CD4-positive, alpha-beta T cell treated with Interleukin-10 for 1 hour (primary cell): ENCODE data around the gene NEK7.

ENCODE experiments used
- DNase-seq: peaks from one replicate; pipeline ENCODE4 v3.0.0-alpha.2; 2020

The NEK7 gene

DNA sequence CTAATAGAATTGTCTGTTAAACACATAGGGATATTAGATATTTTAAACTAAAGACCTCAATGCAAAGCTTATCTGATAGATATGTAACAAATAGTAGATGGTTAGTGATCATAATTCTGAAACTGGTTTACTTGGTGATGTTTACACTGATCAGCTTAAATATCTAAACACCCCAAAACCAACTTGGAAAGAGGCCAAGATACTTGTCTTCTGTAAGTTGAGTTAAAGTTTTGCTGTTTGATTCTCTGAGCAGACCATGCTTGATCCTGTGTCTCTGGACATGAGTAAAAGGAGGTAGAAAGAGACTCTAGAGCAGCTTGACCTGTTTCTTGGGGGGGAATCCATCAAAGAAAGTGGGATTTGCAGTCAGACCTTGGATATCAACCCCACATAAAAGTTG, 107.5 kb downstream of the NEK7 start:
- no peak for DNase-seq

DNA sequence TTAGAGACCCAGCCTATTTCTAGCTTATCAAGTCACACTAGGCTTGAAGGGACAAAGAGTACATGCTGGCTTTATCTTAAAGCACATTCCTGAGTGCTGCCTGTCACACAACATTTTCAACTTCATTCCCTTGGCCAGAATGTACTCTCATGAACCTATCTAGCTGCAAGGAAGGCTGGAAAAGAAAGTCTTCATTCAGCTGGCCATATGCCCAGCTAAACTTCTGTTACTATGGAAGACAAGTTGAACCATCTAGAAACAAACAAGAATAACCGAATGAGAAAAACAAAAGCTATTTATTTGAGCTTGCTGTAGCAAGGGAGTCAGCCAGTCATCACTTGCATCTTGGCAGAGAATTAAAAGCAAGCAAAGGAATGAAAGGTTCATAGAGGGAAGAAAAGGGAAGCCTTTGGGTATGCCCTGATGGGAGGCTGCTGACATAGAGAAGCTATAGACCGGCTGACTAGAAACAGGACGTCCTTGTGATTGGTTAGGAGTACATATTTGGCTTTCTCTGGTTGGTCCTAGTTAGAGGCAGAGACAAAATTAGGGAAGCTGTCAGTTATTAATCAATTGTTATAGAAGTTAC, 108.4 kb downstream of the NEK7 start:
- no peak for DNase-seq

- no peak for DNase-seq
These were observed 110.3 kb downstream of the NEK7 start for GRCh38 chr1:198267056-198267455.

- DNase-seq, result no peak
These were observed 111.1 kb downstream of the NEK7 start for GRCh38 chr1:198267921-198268320.

- DNase-seq, result no peak
These were observed 112.2 kb downstream of the NEK7 start for GRCh38 chr1:198268784-198269645.

DNA sequence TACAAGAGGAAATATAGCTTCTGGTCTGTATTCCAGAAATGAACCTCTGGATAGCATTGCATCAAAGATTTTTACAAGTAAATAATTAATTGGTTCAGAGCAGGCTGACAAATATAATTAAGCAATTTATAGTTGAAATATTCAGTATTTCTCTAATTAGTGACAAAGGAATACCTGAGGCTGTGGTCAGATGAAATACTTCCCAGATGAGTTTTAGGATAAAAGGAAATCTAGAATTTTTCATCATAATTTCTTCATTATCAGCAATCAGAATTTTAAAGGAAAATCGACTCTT, 112.8 kb downstream of the NEK7 start:
- DNase-seq, result no peak

DNA sequence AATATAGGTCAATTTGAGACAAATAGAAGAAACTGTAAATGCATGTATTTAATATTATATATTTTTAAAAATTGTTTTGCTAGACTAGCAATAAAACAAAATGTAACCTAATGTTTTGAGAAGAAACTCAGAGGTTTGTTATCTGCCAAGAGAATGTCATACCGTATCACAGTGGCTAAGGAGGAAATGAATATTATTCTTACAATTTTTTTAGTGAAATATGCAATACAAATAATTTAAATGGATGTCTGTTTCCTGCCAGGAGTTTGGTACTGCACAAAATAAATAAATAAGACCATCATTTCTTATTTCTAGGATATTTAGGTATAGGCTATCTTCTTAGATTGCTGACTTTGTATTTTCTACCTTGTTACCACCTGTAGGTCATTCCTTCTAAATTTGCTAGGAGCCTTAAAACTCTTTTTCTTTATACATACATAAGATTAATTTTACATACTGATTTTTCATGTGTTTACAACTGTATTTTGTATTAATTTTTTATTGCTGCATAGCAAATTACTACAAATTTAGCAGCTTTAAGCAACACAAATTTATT, 113.6 kb downstream of the NEK7 start:
- no peak for DNase-seq

DNA sequence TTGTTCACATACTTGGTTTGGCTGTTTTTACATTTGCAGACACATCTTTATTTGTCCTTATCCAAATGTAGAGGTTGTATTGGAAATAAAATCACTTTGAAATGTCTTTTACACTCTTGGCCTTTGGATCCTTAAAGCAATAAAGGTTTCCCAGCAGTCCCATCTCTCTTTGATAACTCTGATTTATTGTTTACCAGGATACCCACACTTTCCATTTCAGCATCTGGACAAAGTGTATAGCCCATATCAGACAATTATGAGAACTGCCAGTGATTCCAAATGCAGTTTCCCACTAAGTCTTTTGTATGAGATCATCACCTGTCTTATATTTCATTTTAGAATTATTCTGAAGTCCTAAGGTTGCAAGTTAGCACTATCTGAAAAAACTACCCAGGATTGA, 114.7 kb downstream of the NEK7 start:
- DNase-seq, result no peak

DNA sequence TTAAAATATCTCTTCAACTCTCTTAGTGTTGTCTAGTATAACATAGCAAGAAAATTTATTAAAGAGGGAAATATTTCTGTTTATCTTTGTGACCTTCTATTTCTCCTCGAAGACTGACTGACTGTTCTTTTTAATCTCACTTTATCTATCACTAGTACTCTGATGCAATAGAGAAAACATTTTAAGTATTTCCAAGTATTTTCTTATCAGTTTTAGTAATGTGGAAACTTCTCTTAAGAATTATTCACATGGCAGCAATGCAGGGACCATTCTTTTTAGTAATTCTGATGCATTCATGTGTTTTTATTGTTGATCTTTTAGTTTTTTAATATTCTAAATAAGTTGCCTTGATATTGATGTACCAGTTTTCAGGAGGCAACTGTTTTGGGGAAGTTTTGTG, 115.7 kb downstream of the NEK7 start:
- DNase-seq, result no peak

GRCh38 chr1:198273748-198274295, 117.0 kb downstream of the NEK7 start:
- DNase-seq, result no peak

DNA sequence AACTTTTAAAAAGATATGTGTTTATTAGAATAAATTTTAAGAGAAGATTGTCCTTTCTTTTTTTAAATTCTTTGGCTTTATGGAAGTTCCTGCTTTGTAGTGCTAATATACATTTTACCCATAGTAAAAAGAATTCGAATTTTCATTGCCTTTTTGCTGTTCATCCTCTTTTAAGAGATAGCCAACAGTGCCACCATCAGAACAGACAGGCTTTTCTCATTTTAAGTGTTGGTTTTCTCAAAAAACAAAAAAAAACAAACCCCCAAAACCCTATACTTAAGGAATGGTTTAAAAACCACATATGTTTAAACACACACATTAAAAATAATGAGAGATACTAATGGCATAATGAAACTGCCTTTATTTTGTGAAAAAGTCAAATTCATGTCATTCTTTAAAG, 118.8 kb downstream of the NEK7 start:
- peak; percentile 3 for DNase-seq

- DNase-seq, result no peak
These were observed 119.4 kb downstream of the NEK7 start for GRCh38 chr1:198276241-198276640.

GRCh38 chr1:198278943-198279342, 122.1 kb downstream of the NEK7 start:
- no peak for DNase-seq

DNA sequence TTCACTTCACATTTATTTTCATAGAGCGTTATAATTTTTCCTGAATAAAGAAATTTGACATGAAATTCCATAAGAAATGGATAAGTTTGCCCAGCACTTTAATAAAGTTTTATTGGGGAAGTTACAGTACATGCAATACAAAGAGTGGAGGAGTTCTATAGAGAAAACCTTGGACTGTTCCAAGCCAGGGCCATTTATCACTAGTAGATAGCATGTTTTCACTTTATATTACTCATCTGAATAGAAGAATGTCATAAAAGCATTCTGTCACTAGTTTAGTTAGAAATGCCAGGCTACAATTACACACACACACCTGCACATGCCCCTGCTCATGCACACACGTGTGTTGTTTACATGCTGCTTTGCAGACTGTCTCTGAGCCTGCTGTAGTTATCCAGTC, 123.3 kb downstream of the NEK7 start:
- no peak for DNase-seq

DNA sequence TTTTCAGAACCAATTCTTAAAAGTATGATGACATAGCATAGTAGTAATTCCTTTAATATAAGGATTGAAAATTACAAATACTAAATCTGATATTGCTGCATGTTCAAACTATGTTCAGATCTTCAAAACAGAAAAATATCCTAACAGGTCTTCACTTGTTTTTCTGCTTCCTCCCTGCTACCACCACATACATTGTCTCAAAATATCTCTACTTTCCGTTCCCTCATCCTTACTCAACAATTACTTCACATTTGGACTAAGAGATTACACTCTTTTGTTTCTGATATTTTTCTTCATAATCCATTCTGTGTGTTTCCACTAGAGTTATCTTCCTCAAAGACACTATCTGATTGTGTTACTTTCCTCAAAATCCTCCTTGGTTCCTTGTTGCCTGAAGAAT, 125.1 kb downstream of the NEK7 start:
- no peak for DNase-seq

DNA sequence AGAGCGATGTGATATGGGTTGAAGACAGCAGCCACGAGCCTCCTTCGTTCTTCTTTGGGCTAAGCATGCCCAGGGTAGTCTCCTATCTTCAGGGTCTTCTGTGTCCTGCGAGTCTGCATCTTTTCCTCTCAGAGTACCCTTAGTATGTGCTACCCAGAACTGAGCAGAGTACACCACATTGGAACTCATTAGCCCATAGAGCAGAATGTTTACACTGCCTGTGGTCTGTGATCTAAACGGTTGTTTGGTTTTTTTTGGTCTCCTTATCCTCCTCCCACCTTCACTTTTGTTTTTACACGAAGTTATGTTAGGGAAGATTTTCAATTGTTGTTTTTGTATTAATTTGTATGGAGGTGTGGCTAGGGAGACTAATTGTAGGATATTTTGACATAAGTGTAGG, 126.4 kb downstream of the NEK7 start:
- DNase-seq, result no peak

DNA sequence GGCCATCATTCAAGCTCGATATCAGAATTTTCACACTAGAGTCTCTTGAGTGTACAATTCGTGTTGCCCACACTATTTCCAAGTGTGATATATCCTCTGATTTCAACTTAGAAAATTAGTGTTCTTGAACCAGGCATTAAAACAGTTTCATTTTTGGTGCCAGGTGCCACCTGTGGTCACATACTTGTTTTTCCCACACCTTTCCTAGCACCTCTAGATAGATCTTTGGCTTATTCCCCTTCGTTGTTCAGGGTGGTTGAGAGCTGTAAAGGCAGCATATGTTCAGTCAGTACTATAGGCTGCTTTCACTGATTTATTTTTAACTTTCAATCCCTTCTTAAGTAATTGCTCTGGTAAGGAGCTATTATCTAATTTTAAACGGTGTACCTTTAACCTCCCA, 131.1 kb downstream of the NEK7 start:
- no peak for DNase-seq

DNA sequence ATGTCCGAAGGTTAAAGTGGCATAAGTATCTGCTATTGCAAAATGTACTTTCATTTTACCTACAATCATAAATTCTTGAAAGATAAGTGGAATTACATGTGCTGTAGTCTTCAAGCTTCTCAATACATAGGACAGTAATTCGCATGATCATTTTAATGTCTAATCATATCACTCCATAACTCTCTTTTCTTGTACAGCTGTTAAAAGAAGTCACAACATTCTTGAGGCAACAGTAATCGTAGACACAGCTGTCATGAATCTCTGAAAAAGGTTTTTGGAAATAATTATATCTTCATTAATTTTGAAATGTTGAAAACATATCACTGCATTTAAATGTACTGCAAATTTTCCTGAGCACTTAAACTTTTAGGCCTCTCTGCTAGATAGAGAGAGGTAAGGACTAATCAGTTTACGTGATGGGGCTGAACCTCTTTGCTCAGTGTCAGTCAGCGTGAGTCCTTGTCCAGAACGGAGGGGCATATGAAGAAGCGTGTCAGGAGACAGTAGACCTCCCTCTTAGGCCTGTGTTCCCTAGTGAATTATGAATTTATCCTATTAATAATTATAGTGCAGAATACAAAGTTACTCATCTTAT, 133.4 kb downstream of the NEK7 start:
- no peak for DNase-seq

DNA sequence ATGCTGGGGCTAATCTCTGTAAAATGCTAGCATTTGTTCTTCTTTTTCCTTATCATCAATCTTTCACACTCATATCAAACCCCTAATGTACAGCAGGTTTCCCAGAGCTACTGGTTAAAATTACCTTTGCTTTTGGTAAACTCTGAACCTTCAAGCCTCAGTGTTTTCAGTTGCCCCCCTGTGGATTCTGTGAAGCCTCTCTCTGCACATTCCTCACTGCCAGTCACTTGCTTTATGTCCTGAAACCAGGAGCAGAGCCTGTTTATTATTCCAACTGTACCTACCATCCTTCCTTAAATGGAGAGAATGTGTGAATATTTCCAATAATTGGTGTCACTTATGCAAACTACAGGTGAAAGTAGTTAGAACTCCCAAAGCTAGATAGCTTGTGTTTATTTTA, 134.2 kb downstream of the NEK7 start:
- no peak for DNase-seq

- DNase-seq, result no peak
These were observed 135.1 kb downstream of the NEK7 start for GRCh38 chr1:198291924-198292323.

DNA sequence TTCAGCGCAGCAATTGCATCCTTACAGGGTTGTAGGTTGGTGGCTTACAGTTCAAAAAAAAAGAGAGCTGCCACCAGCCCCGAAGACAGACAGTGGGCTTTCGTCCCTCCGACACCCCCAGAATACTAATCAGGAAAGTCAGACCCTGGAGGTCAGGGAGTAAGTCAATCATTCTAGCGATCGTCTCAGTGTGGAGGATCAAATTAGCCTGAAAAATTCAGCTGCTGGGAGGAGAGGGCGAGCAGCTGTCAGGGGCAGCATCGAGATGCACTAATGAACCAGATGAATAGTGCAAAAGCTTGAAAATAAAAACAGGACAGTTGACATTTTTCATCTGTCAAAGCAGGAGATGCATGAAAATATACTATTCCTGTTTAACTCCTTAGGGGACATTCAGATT, 138.4 kb downstream of the NEK7 start:
- DNase-seq, result no peak

- no peak for DNase-seq
These were observed 139.2 kb downstream of the NEK7 start for GRCh38 chr1:198295971-198296370.

DNA sequence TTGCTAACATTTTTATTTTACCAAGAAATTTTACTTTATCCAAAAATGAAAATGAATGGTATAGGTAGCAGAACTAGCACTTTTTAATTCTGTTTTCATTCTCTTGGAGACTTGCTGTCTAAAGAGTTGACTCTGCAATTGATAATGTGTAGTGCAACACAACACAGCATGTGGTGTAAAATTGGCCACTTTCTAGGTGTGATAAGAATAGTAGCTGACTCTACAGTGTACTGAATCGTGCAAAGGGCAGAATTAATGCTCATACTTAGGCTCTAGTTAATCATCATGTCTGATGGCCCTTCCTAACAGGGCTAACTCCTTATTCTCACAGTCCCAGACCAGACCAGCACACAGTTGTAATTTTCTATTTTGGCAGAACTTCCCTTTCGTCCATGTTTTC, 140.5 kb downstream of the NEK7 start:
- DNase-seq, result no peak

DNA sequence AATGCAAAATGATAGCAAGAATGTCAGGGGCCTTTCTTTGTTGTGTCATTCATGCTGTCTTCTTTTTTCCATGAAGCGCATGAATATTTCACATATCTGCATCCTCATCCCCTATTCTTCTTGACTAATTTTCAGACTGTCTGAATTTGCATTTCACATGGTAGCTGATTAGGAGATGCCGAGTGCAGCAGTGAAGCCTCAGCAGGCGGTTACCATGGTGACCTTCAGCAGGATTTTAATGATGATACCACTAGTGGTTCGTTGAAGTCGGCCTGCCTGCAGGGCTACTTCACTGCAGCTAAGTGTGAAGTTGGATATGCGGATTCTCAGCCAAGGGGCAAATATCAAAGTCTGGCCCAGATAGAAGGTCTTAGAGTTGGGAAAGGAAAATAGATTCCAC, 141.8 kb downstream of the NEK7 start:
- no peak for DNase-seq
